K562 (cell line): Measurements from ENCODE around the gene RINL. TPM values are rescaled to one million over a fixed set of nuclear protein-coding genes. Genes with fewer than 3 reads are reported as not detected.

Experiments used
- BRF1 ChIP-seq: IDR thresholded peaks from 3 replicates; pipeline ENCODE4 v1.6.1; 2011; ENCODE audit warnings: borderline replicate concordance, mild to moderate bottlenecking; ENCODE audit not compliant: insufficient read length; ENCODE audit errors: extremely low read depth
- CBX3 ChIP-seq, 2 experiments: IDR thresholded peaks; 1 replicate in 1 of 2; 2 replicates in 1 of 2; pipeline ENCODE4 v1.6.1; 2012; ENCODE audit warnings: inconsistent platforms in 2 of 2, low read length in 2 of 2, borderline replicate concordance in 1 of 2, control low read depth in 1 of 2
- EHMT2 ChIP-seq: fragments of 450-650 bp; IDR thresholded peaks from 2 replicates; pipeline ENCODE4 v1.6.1; 2018; ENCODE audit warnings: antibody characterized with exemption
- ELK3 ChIP-seq: fragments of 450-650 bp; formaldehyde crosslinking; IDR thresholded peaks from 2 replicates; pipeline ENCODE4 v1.4.0; 2020; ENCODE audit warnings: mild to moderate bottlenecking
- EP300 ChIP-seq: IDR thresholded peaks from 2 replicates; pipeline ENCODE4 v1.6.1; 2012; ENCODE audit warnings: low read length, improper control_type of control experiment
- FOXK2 ChIP-seq, 2 experiments: fragments of 450-650 bp; IDR thresholded peaks in 1 of 2; conservative IDR thresholded peaks in 1 of 2; 2 replicates each; pipeline ENCODE4 v1.6.1; 2016; ENCODE audit warnings: low read depth in 2 of 2, mild to moderate bottlenecking in 1 of 2
- HDAC1 ChIP-seq, 2 experiments: fragments of 450-650 bp; IDR thresholded peaks; 2 replicates each; pipeline ENCODE4 v1.6.1; 2016 to 2017; ENCODE audit warnings: inconsistent platforms in 1 of 2, mild to moderate bottlenecking in 1 of 2, moderate library complexity in 1 of 2
- HOXB6 ChIP-seq: fragments of 250-450 bp; sonication (Bioruptor Pico); IDR thresholded peaks from 2 replicates; pipeline ENCODE4 v1.5.1; 2022; ENCODE audit warnings: mild to moderate bottlenecking, borderline replicate concordance
- JUNB ChIP-seq: fragments of 450-650 bp; formaldehyde crosslinking; conservative IDR thresholded peaks from 2 replicates; pipeline ENCODE4 v1.4.0; 2020; ENCODE audit warnings: mild to moderate bottlenecking
- KAT2B ChIP-seq: IDR thresholded peaks from one replicate; pipeline ENCODE4 v1.6.1; 2012; ENCODE audit warnings: low read depth, mild to moderate bottlenecking, control low read depth, inconsistent platforms, low read length, moderate library complexity
- NBN ChIP-seq: fragments of 450-650 bp; IDR thresholded peaks from 2 replicates; pipeline ENCODE4 v1.6.1; 2016; ENCODE audit warnings: low read depth, mild to moderate bottlenecking
- NCOR1 ChIP-seq: fragments of 450-650 bp; IDR thresholded peaks from 2 replicates; pipeline ENCODE4 v1.6.1; 2016; ENCODE audit warnings: mild to moderate bottlenecking, moderate library complexity
- NFE2 ChIP-seq: IDR thresholded peaks from 2 replicates; pipeline ENCODE4 v1.6.1; 2014; ENCODE audit warnings: antibody characterized with exemption, low read depth
- PKNOX1 ChIP-seq: fragments of 450-650 bp; IDR thresholded peaks from 2 replicates; pipeline ENCODE4 v1.6.1; 2016
- PURB ChIP-seq: sonication (generic); formaldehyde crosslinking; IDR thresholded peaks from 2 replicates; pipeline ENCODE4 v1.9.0; 2021; ENCODE audit warnings: low read depth, mild to moderate bottlenecking, missing genetic modification reagents
- RBM39 ChIP-seq: fragments of 200-400 bp; formaldehyde crosslinking; optimal IDR thresholded peaks from 2 replicates; pipeline ENCODE3; 2018; ENCODE audit warnings: low read depth, low read length
- RFX5 ChIP-seq: IDR thresholded peaks from 2 replicates; pipeline ENCODE4 v1.6.1; 2011; ENCODE audit warnings: low read depth, mild to moderate bottlenecking, improper control_type of control experiment, low read length
- TFE3 ChIP-seq: fragments of 450-650 bp; formaldehyde crosslinking; IDR thresholded peaks from 2 replicates; pipeline ENCODE4 v1.4.0; 2020; ENCODE audit warnings: mild to moderate bottlenecking, mixed read lengths
- USF2 ChIP-seq: sonication (generic); formaldehyde crosslinking; IDR thresholded peaks from 2 replicates; pipeline ENCODE4 v1.5.0; 2020; ENCODE audit warnings: missing genetic modification reagents
- ZFX ChIP-seq: sonication (generic); formaldehyde crosslinking; IDR thresholded peaks from 2 replicates; pipeline ENCODE4 v1.8.0; 2022; ENCODE audit warnings: mild to moderate bottlenecking, missing genetic modification reagents, moderate library complexity
- ZKSCAN1 ChIP-seq: fragments of 150-350 bp; IDR thresholded peaks from 2 replicates; pipeline ENCODE4 v1.6.1; 2016; ENCODE audit warnings: low read depth, low read length
- ZNF274 ChIP-seq: IDR thresholded peaks from 2 replicates; pipeline ENCODE4 v1.6.1; 2011; ENCODE audit warnings: low read depth, mild to moderate bottlenecking, low read length, moderate library complexity, borderline replicate concordance
- ZNF639 ChIP-seq, 2 experiments: fragments of 200-800 bp in 1 of 2; sonication (Bioruptor generic) in 1 of 2; sonication (generic) in 1 of 2; formaldehyde crosslinking in 1 of 2; IDR thresholded peaks in 1 of 2; conservative IDR thresholded peaks in 1 of 2; 2 replicates each; pipeline versions ENCODE4 v1.5.0 to v1.6.1; 2016 to 2020; ENCODE audit warnings: missing compliant biosample characterization in 1 of 2, missing genetic modification characterization in 1 of 2, missing genetic modification reagents in 1 of 2
- polyA plus RNA-seq, 8 experiments: library from polyadenylated mRNA; depleted of rRNA in 4 of 8; stranded (reverse) in 5 of 8; unstranded in 3 of 8; fragments of >200 nt; fragmentation: Nextera tagmentation in 2 of 8; fragmentation: Illumina TruSeq in 1 of 8; extraction: Ambion mirVana in 2 of 8; extraction: Trizol in 1 of 8; gene quantifications; 2 replicates each; pipeline versions ENCODE4 v1.2.1 to v1.2.3, GENCODE V29; 2011 to 2014; ENCODE audit warnings: inconsistent platforms in 1 of 8, missing spikeins in 1 of 8
- total RNA-seq, 7 experiments: library from RNA; depleted of rRNA in 6 of 7; stranded (reverse); fragments of >200 nt in 6 of 7; fragmentation: Illumina TruSeq in 2 of 7; extraction: Trizol in 2 of 7; gene quantifications; 2 replicates each; pipeline versions ENCODE4 v1.2.1 to v1.2.3, GENCODE V29; 2011 to 2021; ENCODE audit warnings: low replicate concordance in 1 of 7

Gene RINL
- total and polyA plus RNA-seq, 9 of the 15 experiments (the other 6 are each of a cell fraction or from before 2014, with no cell fraction given): 0.82 to 10.9 (median 4.9) TPM

GRCh38 chr19:38850976-38851621 is 27.0 kb downstream of the RINL start (continued):
- TF ChIP-seq FOXK2 (conservative IDR thresholded peaks at IDR 0.05 in 1 of 2, IDR thresholded peaks at IDR 0.05 in 1 of 2; ENCODE audit: low read depth in 2 of 2) (no peak), NBN (no peak), ZNF639 (CRISPR knock-in tag; conservative IDR thresholded peaks at IDR 0.05 in 1 of 2, IDR thresholded peaks at IDR 0.05 in 1 of 2) (no peak), BRF1 (no peak), TFE3 (CRISPR knock-in tag) (no peak), RBM39 (no peak), ZNF274 (no peak), ZKSCAN1 (peak; percentile 4; the same call in 1 of the 2 replicates), USF2 (no peak), HDAC1 (IDR thresholded peaks at IDR 0.05) (0 out of 4 replicates have a peak, but pooled peaks of 1 of the 2 experiments have one; percentile 20), PKNOX1 (no peak), EP300 (no peak), HOXB6 (CRISPR knock-in tag) (no peak), PURB (CRISPR knock-in tag) (no peak), ZFX (CRISPR knock-in tag) (no peak; the same call in 1 of the 2 replicates), JUNB (CRISPR knock-in tag) (no peak), EHMT2 (no peak), ELK3 (no peak), NCOR1 (peak; percentile 36; the same call in 1 of the 2 replicates), KAT2B (no peak), CBX3 (IDR thresholded peaks at IDR 0.05; ENCODE audit: borderline replicate concordance in 1 of 2, low read length in 2 of 2) (no peak), RFX5 (no peak), NFE2 (peak; percentile 1; the same call in 1 of the 2 replicates)
